Fibroblast of pulmonary artery (primary cell): Measurements from ENCODE around the gene YIF1A.

ENCODE experiments used
- DNase-seq: peaks from one replicate; pipeline ENCODE4 v3.0.0-alpha.2; 2010; ENCODE audit warnings: low read depth
- H3K4me3 ChIP-seq: replicated peaks from 2 replicates; pipeline ENCODE4 v1.5.1; 2011; ENCODE audit warnings: low read depth, mild to moderate bottlenecking, control low read depth, low read length, moderate library complexity
- TF ChIP-seq, protein P1 (sequence below): IDR thresholded peaks from 2 replicates; pipeline ENCODE4 v1.5.1; 2011; ENCODE audit warnings: mild to moderate bottlenecking, control low read depth, low read length, inconsistent platforms; ENCODE audit errors: missing control alignments

Gene YIF1A

DNA sequence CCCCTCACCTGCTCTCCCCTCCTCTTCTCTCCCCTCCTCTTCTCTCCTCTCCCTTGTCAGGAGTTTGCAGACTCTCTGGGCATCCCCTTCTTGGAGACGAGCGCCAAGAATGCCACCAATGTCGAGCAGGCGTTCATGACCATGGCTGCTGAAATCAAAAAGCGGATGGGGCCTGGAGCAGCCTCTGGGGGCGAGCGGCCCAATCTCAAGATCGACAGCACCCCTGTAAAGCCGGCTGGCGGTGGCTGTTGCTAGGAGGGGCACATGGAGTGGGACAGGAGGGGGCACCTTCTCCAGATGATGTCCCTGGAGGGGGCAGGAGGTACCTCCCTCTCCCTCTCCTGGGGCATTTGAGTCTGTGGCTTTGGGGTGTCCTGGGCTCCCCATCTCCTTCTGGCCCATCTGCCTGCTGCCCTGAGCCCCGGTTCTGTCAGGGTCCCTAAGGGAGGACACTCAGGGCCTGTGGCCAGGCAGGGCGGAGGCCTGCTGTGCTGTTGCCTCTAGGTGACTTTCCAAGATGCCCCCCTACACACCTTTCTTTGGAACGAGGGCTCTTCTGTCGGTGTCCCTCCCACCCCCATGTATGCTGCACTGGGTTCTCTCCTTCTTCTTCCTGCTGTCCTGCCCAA, 12.8 kb downstream of the YIF1A start:
- no peak overlapping the region for H3K4me3 ChIP-seq
- no peak for DNase-seq
- TF ChIP-seq, protein P1, sequence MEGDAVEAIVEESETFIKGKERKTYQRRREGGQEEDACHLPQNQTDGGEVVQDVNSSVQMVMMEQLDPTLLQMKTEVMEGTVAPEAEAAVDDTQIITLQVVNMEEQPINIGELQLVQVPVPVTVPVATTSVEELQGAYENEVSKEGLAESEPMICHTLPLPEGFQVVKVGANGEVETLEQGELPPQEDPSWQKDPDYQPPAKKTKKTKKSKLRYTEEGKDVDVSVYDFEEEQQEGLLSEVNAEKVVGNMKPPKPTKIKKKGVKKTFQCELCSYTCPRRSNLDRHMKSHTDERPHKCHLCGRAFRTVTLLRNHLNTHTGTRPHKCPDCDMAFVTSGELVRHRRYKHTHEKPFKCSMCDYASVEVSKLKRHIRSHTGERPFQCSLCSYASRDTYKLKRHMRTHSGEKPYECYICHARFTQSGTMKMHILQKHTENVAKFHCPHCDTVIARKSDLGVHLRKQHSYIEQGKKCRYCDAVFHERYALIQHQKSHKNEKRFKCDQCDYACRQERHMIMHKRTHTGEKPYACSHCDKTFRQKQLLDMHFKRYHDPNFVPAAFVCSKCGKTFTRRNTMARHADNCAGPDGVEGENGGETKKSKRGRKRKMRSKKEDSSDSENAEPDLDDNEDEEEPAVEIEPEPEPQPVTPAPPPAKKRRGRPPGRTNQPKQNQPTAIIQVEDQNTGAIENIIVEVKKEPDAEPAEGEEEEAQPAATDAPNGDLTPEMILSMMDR = no peak

DNA sequence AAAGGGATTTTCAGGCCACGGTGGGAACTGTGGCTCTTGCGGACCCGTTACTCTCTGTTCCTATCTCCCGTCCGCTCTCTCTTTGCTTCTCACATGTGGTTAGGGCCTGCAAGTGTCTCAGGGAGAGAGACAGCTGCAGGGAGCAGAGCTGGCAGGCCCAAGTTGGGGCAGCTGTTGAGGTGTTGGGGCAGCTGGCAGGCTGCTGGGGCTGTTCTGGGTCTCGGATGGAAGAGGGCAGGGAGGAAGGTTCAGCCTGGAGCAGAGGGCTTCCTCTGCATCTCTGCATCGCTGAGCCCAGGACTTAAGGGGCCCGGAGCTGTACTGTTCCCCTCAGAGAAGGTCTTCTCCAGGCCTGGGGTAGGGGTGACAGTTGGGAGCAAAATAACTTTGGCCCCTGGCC, 13.5 kb downstream of the YIF1A start:
- H3K4me3 ChIP-seq = no peak overlapping the region
- no peak for DNase-seq
- TF ChIP-seq, protein P1 = no peak

DNA sequence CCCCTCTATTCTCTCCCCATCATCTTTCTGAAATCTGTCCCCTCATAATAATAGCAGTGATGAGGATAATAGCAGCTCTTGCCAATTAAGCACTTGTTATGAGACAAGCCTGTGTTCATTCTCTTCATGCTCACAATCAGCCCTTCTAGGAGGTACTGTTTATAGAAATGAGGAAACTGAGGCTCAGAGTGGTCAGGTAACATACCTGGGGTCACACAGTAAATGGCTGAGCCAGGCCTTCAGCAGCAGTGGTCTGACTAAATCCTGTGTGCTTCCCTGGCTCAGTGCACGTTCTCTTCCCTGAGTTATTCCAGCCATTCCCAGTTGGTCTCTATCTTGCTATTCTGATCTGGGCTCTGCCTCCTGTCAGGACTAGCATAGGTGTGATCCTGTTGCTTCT, 14.7 kb downstream of the YIF1A start:
- DNase-seq = no peak
- H3K4me3 ChIP-seq = no peak overlapping the region
- TF ChIP-seq, protein P1 = no peak

DNA sequence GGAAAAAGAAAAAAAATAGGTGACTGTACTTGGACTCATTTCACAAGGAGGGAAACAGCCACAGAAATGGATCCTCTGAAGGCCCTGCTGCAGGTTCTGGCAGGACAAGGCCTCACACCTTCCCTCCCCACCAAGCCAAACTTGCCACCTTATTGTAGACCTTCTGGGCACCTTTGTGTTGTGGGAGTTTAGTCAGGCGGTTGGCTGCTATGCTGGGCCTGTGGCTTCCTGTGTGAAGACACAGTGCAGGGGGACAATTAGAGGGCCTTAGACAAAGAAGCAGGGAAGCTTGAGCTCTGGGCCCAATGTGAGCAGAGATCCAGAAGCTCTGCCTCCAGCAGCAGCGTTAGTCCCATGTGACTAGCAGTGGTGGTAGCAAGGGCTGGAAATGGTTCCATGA, 16.3 kb downstream of the YIF1A start:
- TF ChIP-seq, protein P1 = no peak
- H3K4me3 ChIP-seq = no peak overlapping the region
- no peak for DNase-seq

DNA sequence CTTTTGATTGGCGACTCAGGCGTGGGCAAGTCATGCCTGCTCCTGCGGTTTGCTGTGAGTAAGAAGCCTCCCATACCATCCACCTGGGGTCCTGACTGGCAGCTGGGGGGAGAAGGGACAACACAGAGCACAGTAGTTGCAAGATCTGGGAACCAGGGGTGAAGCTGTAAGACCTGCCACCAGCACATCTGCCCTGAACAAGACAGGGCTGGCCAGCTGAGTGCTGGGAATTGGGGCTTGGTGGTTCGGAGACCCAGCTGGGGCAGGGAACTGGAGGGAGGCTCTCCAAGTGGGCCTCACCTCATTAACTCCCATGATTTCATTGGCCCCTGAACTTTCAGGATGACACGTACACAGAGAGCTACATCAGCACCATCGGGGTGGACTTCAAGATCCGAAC, 17.1 kb downstream of the YIF1A start:
- TF ChIP-seq, protein P1 = no peak

DNA sequence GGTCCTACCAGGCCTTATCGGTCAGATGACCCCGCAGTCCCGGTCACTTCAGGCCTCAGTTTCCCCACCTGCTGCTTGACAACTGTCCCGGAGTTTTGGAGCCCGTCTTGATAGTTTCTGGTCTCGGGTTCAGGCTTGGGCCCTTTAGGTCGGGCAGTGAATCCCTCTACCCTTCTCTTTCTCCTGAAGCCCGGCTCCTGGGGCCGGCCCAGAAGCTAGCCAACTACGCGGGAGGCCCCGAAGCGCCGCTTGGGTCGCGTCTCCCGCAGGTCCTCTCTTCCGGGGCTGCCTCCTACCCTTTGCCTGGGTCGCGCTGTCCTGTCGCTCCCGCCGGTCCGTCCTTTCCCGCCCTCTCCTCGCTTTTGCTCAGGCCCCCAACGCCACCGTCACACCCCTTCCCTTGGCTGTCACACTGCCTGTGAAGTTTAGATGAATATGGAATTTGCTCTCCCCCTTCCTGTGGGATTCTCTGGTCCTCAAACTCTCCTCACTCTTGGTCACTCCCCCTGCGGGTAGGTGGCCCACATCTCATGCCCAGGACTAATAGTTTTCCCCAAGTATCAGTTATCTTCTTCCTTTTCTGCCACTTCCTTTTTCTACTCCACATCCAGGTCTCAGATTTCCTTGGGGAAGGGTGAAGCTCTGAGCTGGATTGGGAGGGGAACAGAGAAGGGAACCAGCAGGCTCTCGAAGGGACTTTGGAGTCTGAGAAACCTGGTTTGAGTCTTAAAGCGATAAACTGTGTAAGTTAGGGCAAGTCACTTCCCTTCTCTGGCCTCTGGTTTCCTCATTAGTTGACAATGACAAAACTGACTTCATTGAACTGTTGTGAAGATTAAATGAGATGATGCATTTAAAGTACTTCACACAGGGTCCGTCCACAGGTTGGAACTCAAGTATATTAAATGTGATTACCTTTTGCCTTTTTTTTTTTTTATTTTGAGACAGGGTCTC, 19.7 kb downstream of the YIF1A start:
- peak; percentile 18 for DNase-seq
- TF ChIP-seq, protein P1 = peak; percentile 6

More for the DNA sequence above, 17.1 kb downstream of the YIF1A start:
- no peak overlapping the region for H3K4me3 ChIP-seq
- no peak for DNase-seq

More for the DNA sequence above, 19.7 kb downstream of the YIF1A start:
- H3K4me3 ChIP-seq = peak overlapping the region; percentile 99
